ENCODE measurements around the gene DOLPP1. TPM values are rescaled to one million over a fixed set of nuclear protein-coding genes. Genes with fewer than 3 reads are reported as not detected.

Gene DOLPP1
- total RNA-seq, 5 donors from 2014 or later (not counting 1 experiment from before 2014, with no cell fraction given): 5.1 to 14.4 (median 11.8) TPM

- Mint-ChIP-seq H3K4me3 (no peak overlapping the region), H3K9me3 (no peaks in the 10 kb centered on the region), H3K27ac (no peak overlapping the region), H3K27me3 (no peaks in the 10 kb centered on the region), H3K36me3 (peaks cover 2% of the 10 kb centered on the region), H3K4me1 (no peaks in the 10 kb centered on the region)
- H3K4me1 ChIP-seq (ENCODE audit: control insufficient read depth in 1 of 2, extremely low read depth in 1 of 2, insufficient read depth in 2 of 2, low read length in 2 of 2): no peaks in the 10 kb centered on the region
- DNase-seq (no peak), ATAC-seq (replicated peaks in 1 of 4) (no peak)
- H3K9me3 ChIP-seq: no peaks in the 10 kb centered on the region
- WGBS (ENCODE audit: insufficient coverage): 83% methylated on average over 10 of the region's 16 CpGs
- H3K27ac ChIP-seq (ENCODE audit: low read length): no peak overlapping the region
- CTCF ChIA-PET: no interaction called here
- no peak overlapping the region for H3K4me3 ChIP-seq (ENCODE audit: control insufficient read depth in 1 of 2, extremely low read depth in 1 of 2, low read length in 1 of 2)
- H3K27me3 ChIP-seq (replicated peaks in 1 of 2; ENCODE audit: control insufficient read depth in 2 of 2, extremely low read depth in 1 of 2, insufficient read depth in 2 of 2, low read length in 1 of 2): no peaks in the 10 kb centered on the region
- POLR2A ChIA-PET: interaction anchor here in 1 of 2 donors (0.6 kb wide), 2 partner anchors 25 to 36 kb away, joined by 4 to 7 read pairs; no protein-coding TSS in a partner anchor
- H3K36me3 ChIP-seq (ENCODE audit: control insufficient read depth in 2 of 2, extremely low read depth in 1 of 2, insufficient read depth in 1 of 2, low read length in 1 of 2): no peaks in the 10 kb centered on the region
Observed at GRCh38 chr9:129097671-129098306, 16.9 kb downstream of the DOLPP1 start.

- no peak overlapping the region for H3K27ac ChIP-seq (ENCODE audit: low read length)
Observed at GRCh38 chr9:129098328-129098727, 17.4 kb downstream of the DOLPP1 start.

GRCh38 chr9:129100383-129101169 is 19.7 kb downstream of the DOLPP1 start:
- POLR2A ChIA-PET: no interaction called here
- no peak overlapping the region for H3K4me3 ChIP-seq (ENCODE audit: control insufficient read depth in 1 of 2, extremely low read depth in 1 of 2, low read length in 1 of 2)
- WGBS (ENCODE audit: insufficient coverage): 86% methylated on average over 26 of the region's 28 CpGs
- no peaks in the 10 kb centered on the region for H3K36me3 ChIP-seq (ENCODE audit: control insufficient read depth in 2 of 2, extremely low read depth in 1 of 2, insufficient read depth in 1 of 2, low read length in 1 of 2)
- no peaks in the 10 kb centered on the region for H3K27me3 ChIP-seq (replicated peaks in 1 of 2; ENCODE audit: control insufficient read depth in 2 of 2, extremely low read depth in 1 of 2, insufficient read depth in 2 of 2, low read length in 1 of 2)
- H3K9me3 ChIP-seq: no peaks in the 10 kb centered on the region
- Mint-ChIP-seq H3K27me3 (no peaks in the 10 kb centered on the region), H3K36me3 (peaks cover 2% of the 10 kb centered on the region), H3K4me1 (no peaks in the 10 kb centered on the region), H3K4me3 (no peak overlapping the region), H3K9me3 (no peaks in the 10 kb centered on the region), H3K27ac (no peak overlapping the region)
- ATAC-seq (replicated peaks in 1 of 4): no peak
- DNase-seq: no peak
- CTCF ChIA-PET: no interaction called here
- no peaks in the 10 kb centered on the region for H3K4me1 ChIP-seq (ENCODE audit: control insufficient read depth in 1 of 2, extremely low read depth in 1 of 2, insufficient read depth in 2 of 2, low read length in 2 of 2)
- H3K27ac ChIP-seq (ENCODE audit: low read length): no peak overlapping the region

More at GRCh38 chr9:129098328-129098727, 17.4 kb downstream of the DOLPP1 start:
- H3K27ac Mint-ChIP-seq: no peak overlapping the region
- no peaks in the 10 kb centered on the region for H3K9me3 ChIP-seq
- H3K9me3 Mint-ChIP-seq: no peaks in the 10 kb centered on the region
- ChIA-PET POLR2A (interaction anchor here in 1 of 2 donors (0.6 kb wide), 1 partner anchor 24 kb away, joined by 4 read pairs; no protein-coding TSS in a partner anchor), CTCF (no interaction called here)
- WGBS (ENCODE audit: insufficient coverage): 92% methylated on average over 11 of the region's 11 CpGs
- no peaks in the 10 kb centered on the region for H3K27me3 Mint-ChIP-seq
- no peak overlapping the region for H3K4me3 ChIP-seq (ENCODE audit: control insufficient read depth in 1 of 2, extremely low read depth in 1 of 2, low read length in 1 of 2)
- no peaks in the 10 kb centered on the region for H3K27me3 ChIP-seq (replicated peaks in 1 of 2; ENCODE audit: control insufficient read depth in 2 of 2, extremely low read depth in 1 of 2, insufficient read depth in 2 of 2, low read length in 1 of 2)
- DNase-seq: no peak
- ATAC-seq (replicated peaks in 1 of 4): no peak
- H3K4me1 ChIP-seq (ENCODE audit: control insufficient read depth in 1 of 2, extremely low read depth in 1 of 2, insufficient read depth in 2 of 2, low read length in 2 of 2): no peaks in the 10 kb centered on the region
- H3K4me3 Mint-ChIP-seq: no peak overlapping the region
- H3K36me3 Mint-ChIP-seq: peaks cover 2% of the 10 kb centered on the region
- H3K36me3 ChIP-seq (ENCODE audit: control insufficient read depth in 2 of 2, extremely low read depth in 1 of 2, insufficient read depth in 1 of 2, low read length in 1 of 2): no peaks in the 10 kb centered on the region
- H3K4me1 Mint-ChIP-seq: no peaks in the 10 kb centered on the region

GRCh38 chr9:129101279-129101678 is 20.4 kb downstream of the DOLPP1 start:
- ChIA-PET CTCF (no interaction called here), POLR2A (no interaction called here)
- Histone ChIP-seq H3K36me3 (ENCODE audit: control insufficient read depth in 2 of 2, extremely low read depth in 1 of 2, insufficient read depth in 1 of 2, low read length in 1 of 2) (no peaks in the 10 kb centered on the region), H3K27me3 (replicated peaks in 1 of 2; ENCODE audit: control insufficient read depth in 2 of 2, extremely low read depth in 1 of 2, insufficient read depth in 2 of 2, low read length in 1 of 2) (no peaks in the 10 kb centered on the region), H3K9me3 (no peaks in the 10 kb centered on the region), H3K27ac (ENCODE audit: low read length) (no peak overlapping the region), H3K4me1 (ENCODE audit: control insufficient read depth in 1 of 2, extremely low read depth in 1 of 2, insufficient read depth in 2 of 2, low read length in 2 of 2) (no peaks in the 10 kb centered on the region), H3K4me3 (ENCODE audit: control insufficient read depth in 1 of 2, extremely low read depth in 1 of 2, low read length in 1 of 2) (no peak overlapping the region)
- 95% methylated on average over 6 of the region's 7 CpGs for WGBS (ENCODE audit: insufficient coverage)
- no peaks in the 10 kb centered on the region for H3K4me1 Mint-ChIP-seq
- no peaks in the 10 kb centered on the region for H3K9me3 Mint-ChIP-seq
- H3K27me3 Mint-ChIP-seq: no peaks in the 10 kb centered on the region
- no peak overlapping the region for H3K4me3 Mint-ChIP-seq
- no peak overlapping the region for H3K27ac Mint-ChIP-seq
- DNase-seq (no peak), ATAC-seq (replicated peaks in 1 of 4) (no peak)
- H3K36me3 Mint-ChIP-seq: peaks cover 2% of the 10 kb centered on the region

- Histone ChIP-seq H3K27me3 (replicated peaks in 1 of 2; ENCODE audit: control insufficient read depth in 2 of 2, extremely low read depth in 1 of 2, insufficient read depth in 2 of 2, low read length in 1 of 2) (no peaks in the 10 kb centered on the region), H3K4me3 (ENCODE audit: control insufficient read depth in 1 of 2, extremely low read depth in 1 of 2, low read length in 1 of 2) (no peak overlapping the region), H3K4me1 (ENCODE audit: control insufficient read depth in 1 of 2, extremely low read depth in 1 of 2, insufficient read depth in 2 of 2, low read length in 2 of 2) (no peaks in the 10 kb centered on the region), H3K27ac (ENCODE audit: low read length) (no peak overlapping the region), H3K36me3 (ENCODE audit: control insufficient read depth in 2 of 2, extremely low read depth in 1 of 2, insufficient read depth in 1 of 2, low read length in 1 of 2) (no peaks in the 10 kb centered on the region), H3K9me3 (no peaks in the 10 kb centered on the region)
- DNase-seq (no peak), ATAC-seq (replicated peaks in 1 of 4) (no peak)
- no peak overlapping the region for H3K27ac Mint-ChIP-seq
- POLR2A ChIA-PET: no interaction called here
- CTCF ChIA-PET: no interaction called here
- no peaks in the 10 kb centered on the region for H3K4me1 Mint-ChIP-seq
- no peaks in the 10 kb centered on the region for H3K27me3 Mint-ChIP-seq
- H3K9me3 Mint-ChIP-seq: no peaks in the 10 kb centered on the region
- 84% methylated on average over 13 of the region's 13 CpGs for WGBS (ENCODE audit: insufficient coverage)
- no peaks in the 10 kb centered on the region for H3K36me3 Mint-ChIP-seq
- H3K4me3 Mint-ChIP-seq: no peak overlapping the region
Observed at GRCh38 chr9:129102095-129102525, 21.2 kb downstream of the DOLPP1 start.

- peak in 2 of 4 experiments; percentile 36 to 45 for ATAC-seq (replicated peaks in 1 of 4)
- Histone ChIP-seq H3K27me3 (replicated peaks in 1 of 2; ENCODE audit: control insufficient read depth in 2 of 2, extremely low read depth in 1 of 2, insufficient read depth in 2 of 2, low read length in 1 of 2) (no peaks in the 10 kb centered on the region), H3K4me1 (ENCODE audit: control insufficient read depth in 1 of 2, extremely low read depth in 1 of 2, insufficient read depth in 2 of 2, low read length in 2 of 2) (no peaks in the 10 kb centered on the region), H3K27ac (ENCODE audit: low read length) (no peak overlapping the region), H3K4me3 (ENCODE audit: control insufficient read depth in 1 of 2, extremely low read depth in 1 of 2, low read length in 1 of 2) (no peak overlapping the region), H3K9me3 (no peaks in the 10 kb centered on the region), H3K36me3 (ENCODE audit: control insufficient read depth in 2 of 2, extremely low read depth in 1 of 2, insufficient read depth in 1 of 2, low read length in 1 of 2) (no peaks in the 10 kb centered on the region)
- Mint-ChIP-seq H3K27me3 (no peaks in the 10 kb centered on the region), H3K27ac (no peak overlapping the region), H3K4me1 (no peaks in the 10 kb centered on the region), H3K36me3 (peaks cover 3% of the 10 kb centered on the region), H3K4me3 (no peak overlapping the region), H3K9me3 (no peaks in the 10 kb centered on the region)
- ChIA-PET CTCF (interaction anchor here (0.6 to 0.7 kb wide), 2 partner anchors 1346 to 1528 kb away, joined by 3 read pairs; no protein-coding TSS in a partner anchor), POLR2A (no interaction called here)
- peak in 1 of 35 experiments; percentile 9 for DNase-seq
- WGBS (ENCODE audit: insufficient coverage): 78% methylated on average over 9 of the region's 14 CpGs
Observed at GRCh38 chr9:129102791-129103594, 22.1 kb downstream of the DOLPP1 start.
